Measurements from ENCODE around the gene CHST15. TPM values are rescaled to one million over a fixed set of nuclear protein-coding genes. Genes with fewer than 3 reads are reported as not detected.

CHST15 gene
- polyA plus RNA-seq, 1 donor from 2014 or later: 0.79 TPM

DNA sequence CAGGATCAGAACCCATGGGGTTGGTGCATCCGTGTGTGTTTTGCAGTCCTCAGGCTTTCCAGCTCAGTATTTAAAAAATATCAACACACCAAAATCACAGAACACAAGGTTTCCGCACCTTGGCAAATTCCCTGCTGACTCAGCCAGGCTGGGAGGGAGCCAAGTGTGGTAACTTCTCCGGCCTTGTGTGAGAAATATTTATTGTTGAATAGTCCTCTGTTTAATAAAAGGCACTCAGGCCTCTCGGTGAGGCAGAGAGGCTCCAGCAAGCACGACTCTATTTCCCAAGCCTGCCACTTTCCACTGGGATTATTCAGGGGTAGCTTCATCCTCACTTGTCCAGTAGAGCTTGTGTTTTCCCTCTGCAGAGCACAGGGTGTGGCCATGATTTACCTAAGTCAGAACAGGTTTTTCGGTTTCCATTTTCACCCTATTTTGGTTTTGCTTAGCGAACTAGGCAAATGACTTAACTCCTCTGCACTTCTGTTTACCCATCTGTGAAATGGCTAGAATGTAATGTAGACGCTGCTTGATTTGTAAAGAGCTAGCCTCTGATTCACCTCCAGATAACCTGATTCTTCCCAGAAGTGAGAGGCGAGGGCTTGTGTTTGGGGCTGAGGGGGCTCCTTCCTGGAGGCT lies 13.0 kb upstream of the CHST15 start:
- no peak for TF ChIP-seq SMC3 (conservative IDR thresholded peaks at IDR 0.05; ENCODE audit: poor library complexity)
- TF ChIP-seq, protein P1, sequence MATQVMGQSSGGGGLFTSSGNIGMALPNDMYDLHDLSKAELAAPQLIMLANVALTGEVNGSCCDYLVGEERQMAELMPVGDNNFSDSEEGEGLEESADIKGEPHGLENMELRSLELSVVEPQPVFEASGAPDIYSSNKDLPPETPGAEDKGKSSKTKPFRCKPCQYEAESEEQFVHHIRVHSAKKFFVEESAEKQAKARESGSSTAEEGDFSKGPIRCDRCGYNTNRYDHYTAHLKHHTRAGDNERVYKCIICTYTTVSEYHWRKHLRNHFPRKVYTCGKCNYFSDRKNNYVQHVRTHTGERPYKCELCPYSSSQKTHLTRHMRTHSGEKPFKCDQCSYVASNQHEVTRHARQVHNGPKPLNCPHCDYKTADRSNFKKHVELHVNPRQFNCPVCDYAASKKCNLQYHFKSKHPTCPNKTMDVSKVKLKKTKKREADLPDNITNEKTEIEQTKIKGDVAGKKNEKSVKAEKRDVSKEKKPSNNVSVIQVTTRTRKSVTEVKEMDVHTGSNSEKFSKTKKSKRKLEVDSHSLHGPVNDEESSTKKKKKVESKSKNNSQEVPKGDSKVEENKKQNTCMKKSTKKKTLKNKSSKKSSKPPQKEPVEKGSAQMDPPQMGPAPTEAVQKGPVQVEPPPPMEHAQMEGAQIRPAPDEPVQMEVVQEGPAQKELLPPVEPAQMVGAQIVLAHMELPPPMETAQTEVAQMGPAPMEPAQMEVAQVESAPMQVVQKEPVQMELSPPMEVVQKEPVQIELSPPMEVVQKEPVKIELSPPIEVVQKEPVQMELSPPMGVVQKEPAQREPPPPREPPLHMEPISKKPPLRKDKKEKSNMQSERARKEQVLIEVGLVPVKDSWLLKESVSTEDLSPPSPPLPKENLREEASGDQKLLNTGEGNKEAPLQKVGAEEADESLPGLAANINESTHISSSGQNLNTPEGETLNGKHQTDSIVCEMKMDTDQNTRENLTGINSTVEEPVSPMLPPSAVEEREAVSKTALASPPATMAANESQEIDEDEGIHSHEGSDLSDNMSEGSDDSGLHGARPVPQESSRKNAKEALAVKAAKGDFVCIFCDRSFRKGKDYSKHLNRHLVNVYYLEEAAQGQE (IDR thresholded peaks at IDR 0.05; ENCODE audit: borderline replicate concordance): no peak
- TF ChIP-seq MXI1 (conservative IDR thresholded peaks at IDR 0.05; ENCODE audit: poor library complexity, severe bottlenecking): no peak
- TF ChIP-seq EZH2 (IDR thresholded peaks at IDR 0.05; ENCODE audit: borderline replicate concordance, insufficient read depth, low read length, poor library complexity, severe bottlenecking): no peak
- no peak for TF ChIP-seq RAD21 (conservative IDR thresholded peaks at IDR 0.05)
- H3K27me3 ChIP-seq (ENCODE audit: insufficient read depth, low read depth, low read length): no peaks in the 10 kb centered on the region
- no peak overlapping the region for H2AFZ ChIP-seq (ENCODE audit: low read depth, low read length)
- H3K79me2 ChIP-seq (replicated peaks; ENCODE audit: insufficient read depth, low read length): no peaks in the 10 kb centered on the region
- H3K4me2 ChIP-seq (ENCODE audit: low read length): no peak overlapping the region
- no peaks in the 10 kb centered on the region for H4K20me1 ChIP-seq (ENCODE audit: insufficient read depth)
- no peaks in the 10 kb centered on the region for H3F3A ChIP-seq (ENCODE audit: insufficient read depth, low read length, poor library complexity, severe bottlenecking)
- H3K4me3 ChIP-seq (ENCODE audit: low read length): no peak overlapping the region
- H3K36me3 ChIP-seq (ENCODE audit: insufficient read depth, low read length): no peaks in the 10 kb centered on the region
- no peak overlapping the region for H3K27ac ChIP-seq (ENCODE audit: low read length)
- H3K9me3 ChIP-seq (ENCODE audit: low read length): no peaks in the 10 kb centered on the region
- H3K9ac ChIP-seq (ENCODE audit: low read length): no peak overlapping the region
- H3K9me2 ChIP-seq (ENCODE audit: insufficient read depth, low read length): no peaks in the 10 kb centered on the region

DNA sequence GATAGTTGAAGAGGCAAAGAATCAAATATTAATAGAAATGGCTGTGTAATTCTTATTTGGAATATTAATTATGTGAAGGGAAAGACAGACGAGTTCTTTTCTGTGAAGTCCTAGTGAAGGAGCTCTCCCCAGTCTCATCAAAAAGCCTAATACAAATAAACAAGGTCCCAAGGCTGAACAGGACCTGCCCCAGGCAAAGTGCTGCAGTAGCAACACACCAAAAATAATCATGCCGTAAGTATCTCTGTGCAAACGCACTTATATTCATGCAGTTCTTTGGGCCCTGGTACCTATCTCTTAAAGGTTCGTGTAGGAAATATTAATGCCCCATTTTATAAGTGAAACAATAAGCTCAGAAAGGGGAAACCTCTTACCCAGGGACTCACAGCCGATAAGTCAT lies 12.2 kb upstream of the CHST15 start:
- no peaks in the 10 kb centered on the region for H3K27me3 ChIP-seq (ENCODE audit: insufficient read depth, low read depth, low read length)
- H2AFZ ChIP-seq (ENCODE audit: low read depth, low read length): no peak overlapping the region
- no peak overlapping the region for H3K4me3 ChIP-seq (ENCODE audit: low read length)
- no peaks in the 10 kb centered on the region for H3K9me3 ChIP-seq (ENCODE audit: low read length)
- no peak overlapping the region for H3K9ac ChIP-seq (ENCODE audit: low read length)
- H3K36me3 ChIP-seq (ENCODE audit: insufficient read depth, low read length): no peaks in the 10 kb centered on the region
- no peaks in the 10 kb centered on the region for H3K79me2 ChIP-seq (replicated peaks; ENCODE audit: insufficient read depth, low read length)
- no peak overlapping the region for H3K27ac ChIP-seq (ENCODE audit: low read length)
- no peak for TF ChIP-seq POLR2AphosphoS5 (IDR thresholded peaks at IDR 0.05)
- TF ChIP-seq RAD21 (conservative IDR thresholded peaks at IDR 0.05): no peak
- TF ChIP-seq, protein P2, sequence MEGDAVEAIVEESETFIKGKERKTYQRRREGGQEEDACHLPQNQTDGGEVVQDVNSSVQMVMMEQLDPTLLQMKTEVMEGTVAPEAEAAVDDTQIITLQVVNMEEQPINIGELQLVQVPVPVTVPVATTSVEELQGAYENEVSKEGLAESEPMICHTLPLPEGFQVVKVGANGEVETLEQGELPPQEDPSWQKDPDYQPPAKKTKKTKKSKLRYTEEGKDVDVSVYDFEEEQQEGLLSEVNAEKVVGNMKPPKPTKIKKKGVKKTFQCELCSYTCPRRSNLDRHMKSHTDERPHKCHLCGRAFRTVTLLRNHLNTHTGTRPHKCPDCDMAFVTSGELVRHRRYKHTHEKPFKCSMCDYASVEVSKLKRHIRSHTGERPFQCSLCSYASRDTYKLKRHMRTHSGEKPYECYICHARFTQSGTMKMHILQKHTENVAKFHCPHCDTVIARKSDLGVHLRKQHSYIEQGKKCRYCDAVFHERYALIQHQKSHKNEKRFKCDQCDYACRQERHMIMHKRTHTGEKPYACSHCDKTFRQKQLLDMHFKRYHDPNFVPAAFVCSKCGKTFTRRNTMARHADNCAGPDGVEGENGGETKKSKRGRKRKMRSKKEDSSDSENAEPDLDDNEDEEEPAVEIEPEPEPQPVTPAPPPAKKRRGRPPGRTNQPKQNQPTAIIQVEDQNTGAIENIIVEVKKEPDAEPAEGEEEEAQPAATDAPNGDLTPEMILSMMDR (IDR thresholded peaks at IDR 0.05; ENCODE audit: poor library complexity, severe bottlenecking): no peak
- TF ChIP-seq, protein P1 (IDR thresholded peaks at IDR 0.05; ENCODE audit: borderline replicate concordance): no peak
- TF ChIP-seq EP300 (conservative IDR thresholded peaks at IDR 0.05; ENCODE audit: poor library complexity, severe bottlenecking): no peak
- no peak for TF ChIP-seq MXI1 (conservative IDR thresholded peaks at IDR 0.05; ENCODE audit: poor library complexity, severe bottlenecking)
- TF ChIP-seq SMC3 (conservative IDR thresholded peaks at IDR 0.05; ENCODE audit: poor library complexity): no peak
- no peak for TF ChIP-seq TAF1 (IDR thresholded peaks at IDR 0.05; ENCODE audit: low read depth)
- no peak for TF ChIP-seq EZH2 (IDR thresholded peaks at IDR 0.05; ENCODE audit: borderline replicate concordance, insufficient read depth, low read length, poor library complexity, severe bottlenecking)
- H4K20me1 ChIP-seq (ENCODE audit: insufficient read depth): no peaks in the 10 kb centered on the region
- no peaks in the 10 kb centered on the region for H3K9me2 ChIP-seq (ENCODE audit: insufficient read depth, low read length)
- no peak overlapping the region for H3K4me2 ChIP-seq (ENCODE audit: low read length)
- H3F3A ChIP-seq (ENCODE audit: insufficient read depth, low read length, poor library complexity, severe bottlenecking): no peaks in the 10 kb centered on the region
